Psoas muscle (tissue), 8 donors: ENCODE data around the gene GALNT10. TPM values are rescaled to one million over a fixed set of nuclear protein-coding genes. Genes with fewer than 3 reads are reported as not detected.

Source experiments
- ATAC-seq, 4 donors: fragments of 200-7000 bp; cut with Tn5 transposase; one replicate each; pipeline ENCODE4 v1.9.1; 2020; ENCODE audit warnings: moderate library complexity in 3 of 4, mild to moderate bottlenecking in 2 of 4
- DNase-seq, 2 donors: peaks; one replicate each; pipeline ENCODE4 v3.0.0-alpha.2; 2020
- H3K27ac ChIP-seq: fragments of 200-600 bp; one replicate; pipeline ENCODE4 v1.8.0; 2022
- H3K27me3 ChIP-seq, 3 donors: fragments of 200-600 bp in 1 of 3; one replicate each; pipeline versions ENCODE4 v1.6.1 to v1.8.0; 2013 to 2022; ENCODE audit warnings: low read length in 2 of 3, mild to moderate bottlenecking in 2 of 3, moderate library complexity in 1 of 3; ENCODE audit not compliant: insufficient read depth in 3 of 3
- H3K36me3 ChIP-seq, 2 donors: fragments of 200-600 bp in 1 of 2; one replicate each; pipeline versions ENCODE4 v1.6.1 to v1.8.0; 2013 to 2022; ENCODE audit warnings: low read depth in 1 of 2, mild to moderate bottlenecking in 1 of 2, moderate library complexity in 1 of 2; ENCODE audit not compliant: insufficient read depth in 1 of 2
- H3K4me1 ChIP-seq: fragments of 200-600 bp; one replicate; pipeline ENCODE4 v1.8.0; 2022
- H3K4me3 ChIP-seq: fragments of 200-600 bp; one replicate; pipeline ENCODE4 v1.8.0; 2022; ENCODE audit warnings: mild to moderate bottlenecking
- H3K9me3 ChIP-seq: fragments of 200-600 bp; one replicate; pipeline ENCODE4 v1.8.0; 2022
- CTCF ChIP-seq: fragments of 200-600 bp; IDR thresholded peaks from one replicate; pipeline ENCODE4 v1.8.0; 2022; ENCODE audit warnings: antibody characterized with exemption
- WGBS, 3 donors: extraction: QIAGEN DNeasy Blood & Tissue Kit; methylation state at CpG; one replicate each; pipeline versions ENCODE4 v1.1.6 to v1.1.7; 2013; 5-methylcytosine and 5-hydroxymethylcytosine counted together
- intact Hi-C, 2 donors: fragments of 100-400 bp; cut with DNase I; formaldehyde crosslinking; loops; one replicate each; pipeline versions ENCODE4 v1.11.0 to v1.14.2; 2022
- polyA plus RNA-seq, 3 donors: library from polyadenylated mRNA; stranded (reverse); fragments of 200-250 nt; gene quantifications; one replicate each; pipeline ENCODE4 v1.2.3, GENCODE V29; 2013
- total RNA-seq, 4 donors: library from RNA; stranded (reverse); fragmentation: NEBNext Ultra II Directional in 2 of 4; extraction: Animal tissue kit (Norgen Biotek cat#: 25700) in 2 of 4; gene quantifications; one replicate each; pipeline versions ENCODE4 v1.2.1 to v1.2.4, GENCODE V29; 2021 to 2023
- donor health status: healthy with polysubstance abuse.
- donor health status: DM: no; HTN: no; CAD: no; lungs with moderate emphysema.
- donor health status: Bipolar disorder and iron deficiency.
- donor health status: healthy.
- donor health status: DM: yes; HTN: yes; CAD: no.
- donor health status: DM: no; HTN: no; CAD: no.
- donor health status: DM: no; HTN: no; CAD: no.
- donor health status: DM: yes; HTN: yes; CAD: no.

The GALNT10 gene
- total and polyA plus RNA-seq, 7 donors: 4.2 to 9.9 (median 6.8) TPM

GRCh38 chr5:154316223-154316935, 125.8 kb downstream of the GALNT10 start:
- intact Hi-C loops: no loop called here
- Histone ChIP-seq H3K4me3 (no peak overlapping the region), H3K27me3 (no peaks in the 10 kb centered on the region), H3K36me3 (no peaks in the 10 kb centered on the region), H3K9me3 (no peaks in the 10 kb centered on the region), H3K4me1 (no peaks in the 10 kb centered on the region), H3K27ac (no peak overlapping the region)
- no peak for TF ChIP-seq CTCF
- ATAC-seq: no peak
- WGBS, 3 donors: 60 to 64% (median 61%) methylated on average over 6 of the region's 6 CpGs
- no peak for DNase-seq

- H3K4me1 ChIP-seq: no peaks in the 10 kb centered on the region
- intact Hi-C loops: no loop called here
- 94 to 99% (median 96%) methylated on average over 3 of the region's 3 CpGs for WGBS, 3 donors
- no peaks in the 10 kb centered on the region for H3K36me3 ChIP-seq
- H3K9me3 ChIP-seq: no peaks in the 10 kb centered on the region
- no peak overlapping the region for H3K27ac ChIP-seq
- no peak for TF ChIP-seq CTCF
- DNase-seq (no peak), ATAC-seq (no peak)
- no peak overlapping the region for H3K4me3 ChIP-seq
- no peaks in the 10 kb centered on the region for H3K27me3 ChIP-seq
Measured at GRCh38 chr5:154317916-154318315, 127.4 kb downstream of the GALNT10 start.

GRCh38 chr5:154318691-154319090, 128.2 kb downstream of the GALNT10 start:
- no peak for DNase-seq
- Histone ChIP-seq H3K36me3 (no peaks in the 10 kb centered on the region), H3K4me1 (no peaks in the 10 kb centered on the region), H3K27ac (no peak overlapping the region), H3K9me3 (no peaks in the 10 kb centered on the region), H3K27me3 (no peaks in the 10 kb centered on the region), H3K4me3 (no peak overlapping the region)
- TF ChIP-seq CTCF: no peak
- no peak for ATAC-seq
- intact Hi-C loops: no loop called here
- 95 to 98% (median 97%) methylated on average over 1 of the region's 1 CpG for WGBS, 3 donors

- Histone ChIP-seq H3K9me3 (no peaks in the 10 kb centered on the region), H3K4me3 (no peak overlapping the region), H3K27ac (no peak overlapping the region), H3K27me3 (no peaks in the 10 kb centered on the region), H3K36me3 (no peaks in the 10 kb centered on the region), H3K4me1 (no peaks in the 10 kb centered on the region)
- no peak for DNase-seq
- WGBS, 3 donors: 84 to 93% (median 85%) methylated on average over 4 of the region's 4 CpGs
- TF ChIP-seq CTCF: no peak
- ATAC-seq: no peak
- intact Hi-C loops: no loop called here
Measured at GRCh38 chr5:154319736-154320135, 129.2 kb downstream of the GALNT10 start.
